ENCODE data around the gene RAB3IL1.

DNA sequence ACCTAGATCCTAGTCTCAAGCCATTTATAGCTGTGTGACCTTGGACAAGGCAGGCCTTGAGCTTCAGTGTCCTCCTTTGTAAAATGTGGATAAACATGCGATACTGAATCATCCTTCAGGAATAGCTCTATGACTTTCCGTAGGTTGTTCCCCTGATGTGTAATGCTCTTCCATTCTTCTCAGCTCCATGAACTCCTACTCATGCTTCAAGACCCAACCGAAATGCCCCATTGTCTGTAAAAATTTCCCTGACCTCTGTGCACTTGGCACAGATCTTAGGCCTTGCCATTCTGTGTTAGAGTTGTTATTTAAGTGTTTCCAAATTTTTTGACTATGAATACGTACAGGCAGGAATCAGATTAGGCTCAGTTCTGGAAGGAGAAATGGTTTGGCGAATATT, 29.5 kb upstream of the RAB3IL1 start:
- no peak for TF ChIP-seq POLR2A (IDR thresholded peaks at IDR 0.05)
- TF ChIP-seq POLR2AphosphoS5 (IDR thresholded peaks at IDR 0.05): no peak
- TF ChIP-seq CTCF (IDR thresholded peaks at IDR 0.05): no peak
- no peak for TF ChIP-seq EP300 (IDR thresholded peaks at IDR 0.05)
